Measurements from ENCODE around the gene TMEM25. TPM values are rescaled to one million over a fixed set of nuclear protein-coding genes. Genes with fewer than 3 reads are reported as not detected.

Gene TMEM25
- polyA plus RNA-seq, 1 donor from 2014 or later, result 139 TPM

GRCh38 chr11:118530180-118530682, 761 bp upstream of the TMEM25 start:
- TF ChIP-seq POLR2AphosphoS5 (IDR thresholded peaks at IDR 0.05) (peak; percentile 7), SMC3 (conservative IDR thresholded peaks at IDR 0.05; ENCODE audit: poor library complexity) (no peak), EZH2 (IDR thresholded peaks at IDR 0.05; ENCODE audit: borderline replicate concordance, insufficient read depth, low read length, poor library complexity, severe bottlenecking) (no peak), MXI1 (conservative IDR thresholded peaks at IDR 0.05; ENCODE audit: poor library complexity, severe bottlenecking) (no peak), TAF1 (IDR thresholded peaks at IDR 0.05; ENCODE audit: low read depth) (no peak), CTCF (IDR thresholded peaks at IDR 0.05; ENCODE audit: poor library complexity, severe bottlenecking) (no peak)
- Histone ChIP-seq H3K4me2 (ENCODE audit: low read length) (peak overlapping the region; percentile 68), H3K9me3 (ENCODE audit: low read length) (no peaks in the 10 kb centered on the region), H3K9ac (ENCODE audit: low read length) (peak overlapping the region; percentile 97), H3K79me2 (replicated peaks; ENCODE audit: insufficient read depth, low read length) (peaks cover 24% of the 10 kb centered on the region), H3K27me3 (ENCODE audit: insufficient read depth, low read depth, low read length) (no peaks in the 10 kb centered on the region), H3F3A (ENCODE audit: insufficient read depth, low read length, poor library complexity, severe bottlenecking) (no peaks in the 10 kb centered on the region), H2AFZ (ENCODE audit: low read depth, low read length) (no peak overlapping the region), H3K36me3 (ENCODE audit: insufficient read depth, low read length) (no peaks in the 10 kb centered on the region), H3K27ac (ENCODE audit: low read length) (peak overlapping the region; percentile 89), H4K20me1 (ENCODE audit: insufficient read depth) (no peaks in the 10 kb centered on the region), H3K4me3 (ENCODE audit: low read length) (peak overlapping the region; percentile 82), H3K9me2 (ENCODE audit: insufficient read depth, low read length) (no peaks in the 10 kb centered on the region)

DNA sequence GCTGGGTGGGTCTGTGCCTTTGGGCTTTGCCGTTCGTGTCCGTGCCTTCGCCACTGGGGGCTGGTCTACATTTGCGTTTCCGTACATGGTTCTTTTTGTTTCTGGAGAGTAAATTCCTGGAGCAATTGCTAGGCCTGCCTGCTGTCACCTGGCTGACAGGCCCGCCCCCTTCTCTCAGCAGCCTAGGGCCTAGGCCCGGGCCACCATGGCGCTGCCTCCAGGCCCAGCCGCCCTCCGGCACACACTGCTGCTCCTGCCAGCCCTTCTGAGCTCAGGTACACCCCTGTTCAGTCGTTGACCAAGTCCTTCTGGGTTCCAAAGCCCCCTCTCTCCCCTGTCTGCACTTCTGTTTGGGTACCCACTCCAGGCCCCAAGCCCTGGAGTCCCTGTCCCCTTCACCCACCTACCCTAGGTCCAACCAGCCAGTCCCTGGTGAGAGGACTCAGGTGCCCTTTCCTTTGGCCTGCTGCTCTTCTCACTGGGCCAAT, 649 bp downstream of the TMEM25 start:
- peak overlapping the region; percentile 89 for H3K27ac ChIP-seq (ENCODE audit: low read length)
- H4K20me1 ChIP-seq (ENCODE audit: insufficient read depth), result no peaks in the 10 kb centered on the region
- no peaks in the 10 kb centered on the region for H3K9me3 ChIP-seq (ENCODE audit: low read length)

More for the DNA sequence above, 649 bp downstream of the TMEM25 start:
- Histone ChIP-seq H3K9ac (ENCODE audit: low read length) (peak overlapping the region; percentile 97), H3K36me3 (ENCODE audit: insufficient read depth, low read length) (no peaks in the 10 kb centered on the region), H3K4me2 (ENCODE audit: low read length) (peak overlapping the region; percentile 87), H3K79me2 (replicated peaks; ENCODE audit: insufficient read depth, low read length) (peaks cover 24% of the 10 kb centered on the region), H3K9me2 (ENCODE audit: insufficient read depth, low read length) (no peaks in the 10 kb centered on the region), H2AFZ (ENCODE audit: low read depth, low read length) (peak overlapping the region; percentile 96), H3K4me3 (ENCODE audit: low read length) (peak overlapping the region; percentile 82), H3F3A (ENCODE audit: insufficient read depth, low read length, poor library complexity, severe bottlenecking) (no peaks in the 10 kb centered on the region), H3K27me3 (ENCODE audit: insufficient read depth, low read depth, low read length) (no peaks in the 10 kb centered on the region)
- TF ChIP-seq SMC3 (conservative IDR thresholded peaks at IDR 0.05; ENCODE audit: poor library complexity), result no peak
- no peak for TF ChIP-seq MXI1 (conservative IDR thresholded peaks at IDR 0.05; ENCODE audit: poor library complexity, severe bottlenecking)
- no peak for TF ChIP-seq RAD21 (conservative IDR thresholded peaks at IDR 0.05)
- TF ChIP-seq CTCF (IDR thresholded peaks at IDR 0.05; ENCODE audit: poor library complexity, severe bottlenecking), result no peak
- no peak for TF ChIP-seq TAF1 (IDR thresholded peaks at IDR 0.05; ENCODE audit: low read depth)
- no peak for TF ChIP-seq EZH2 (IDR thresholded peaks at IDR 0.05; ENCODE audit: borderline replicate concordance, insufficient read depth, low read length, poor library complexity, severe bottlenecking)

All from neural cell (in vitro differentiated cells).